ENCODE data around the gene UGT1A10. TPM values are rescaled to one million over a fixed set of nuclear protein-coding genes. Genes with fewer than 3 reads are reported as not detected.
A peak's percentile ranks its signal among the peaks of the same experiment; 100 is the strongest.

Gene UGT1A10
- total and polyA plus RNA-seq, 2 donors (not counting 3 experiments of a cell fraction or from before 2014, with no cell fraction given) = not detected

- DNase-seq (ENCODE audit: low read depth, low spot score) = peak; percentile 66
- intact Hi-C loops (cut with micrococcal nuclease) = loop anchor here (1.0 kb wide), 4 partner anchors 145 to 307 kb away; partner anchors contain the start of gene USP40
- POLR2A ChIA-PET = no interaction called here
Observed at GRCh38 chr2:233711312-233712008, 75.2 kb downstream of the UGT1A10 start.

More at GRCh38 chr2:233711312-233712008, 75.2 kb downstream of the UGT1A10 start:
- no peaks in the 10 kb centered on the region for H3K9me3 ChIP-seq (replicated peaks; ENCODE audit: control insufficient read depth, insufficient read depth, low read length)
- no peaks in the 10 kb centered on the region for H3K36me3 ChIP-seq (ENCODE audit: control insufficient read depth in 2 of 2, extremely low read depth in 1 of 2, insufficient read depth in 2 of 2, low read length in 2 of 2)
- peaks cover 0 to 2% of the 10 kb centered on the region in 2 experiments for H3K27me3 ChIP-seq (ENCODE audit: control insufficient read depth in 2 of 2, insufficient read depth in 2 of 2, low read length in 2 of 2)
- H3K9ac ChIP-seq (replicated peaks; ENCODE audit: extremely low read depth, insufficient read depth, low read length) = no peak overlapping the region
- H2AFZ ChIP-seq (ENCODE audit: low read depth, low read length) = no peak overlapping the region
- no peaks in the 10 kb centered on the region for H4K20me1 ChIP-seq (replicated peaks; ENCODE audit: control insufficient read depth, extremely low read depth, insufficient read depth, low read length)
- H3K79me2 ChIP-seq (ENCODE audit: control insufficient read depth, insufficient read depth, low read length) = no peaks in the 10 kb centered on the region
- H3K4me2 ChIP-seq (ENCODE audit: insufficient read depth, low read length) = no peak overlapping the region
- dilution Hi-C loops (cut with MboI; ENCODE audit: extremely low pct_ligation_motif_present, low sequenced_read_pairs) = no loop called here
- H3K27ac ChIP-seq (ENCODE audit: insufficient read depth, low read depth, low read length) = no peak overlapping the region
- FAIRE-seq = peak; percentile 92
- H3K9me1 ChIP-seq (replicated peaks; ENCODE audit: control insufficient read depth, extremely low read depth, insufficient read depth, low read length) = no peaks in the 10 kb centered on the region
- CTCF ChIA-PET = interaction anchor here (0.7 to 4.4 kb wide), 24 partner anchors 9 to 1405 kb away, joined by 3 to 74 read pairs (median 4); partner anchors contain the start of genes UGT1A3 and USP40
- TF ChIP-seq MYC (IDR thresholded peaks at IDR 0.05; ENCODE audit: low read depth, low read length) (no peak), CTCF (IDR thresholded peaks at IDR 0.05; ENCODE audit: extremely low read depth in 1 of 2, insufficient read depth in 1 of 2, low read depth in 1 of 2, low read length in 2 of 2) (peak; percentile 89 to 90)
- H3K4me3 ChIP-seq (replicated peaks in 1 of 3; ENCODE audit: insufficient read depth in 1 of 3, low read depth in 1 of 3, low read length in 3 of 3) = no peak overlapping the region
- H3K4me1 ChIP-seq (ENCODE audit: control insufficient read depth, extremely low read depth, insufficient read depth, low read length) = peaks cover 2% of the 10 kb centered on the region
- no TSS peak for BruUV-seq (replicated peaks)
